ENCODE measurements around the gene LCN1. TPM values are rescaled to one million over a fixed set of nuclear protein-coding genes. Genes with fewer than 3 reads are reported as not detected.
"Not testable (repeated sequence)": the region's sequence is repeated elsewhere in the genome, so short reads cannot be mapped to it uniquely, and the experiment has no call there.

LCN1 gene
- total RNA-seq, 2 donors from 2014 or later, result not detected

DNA sequence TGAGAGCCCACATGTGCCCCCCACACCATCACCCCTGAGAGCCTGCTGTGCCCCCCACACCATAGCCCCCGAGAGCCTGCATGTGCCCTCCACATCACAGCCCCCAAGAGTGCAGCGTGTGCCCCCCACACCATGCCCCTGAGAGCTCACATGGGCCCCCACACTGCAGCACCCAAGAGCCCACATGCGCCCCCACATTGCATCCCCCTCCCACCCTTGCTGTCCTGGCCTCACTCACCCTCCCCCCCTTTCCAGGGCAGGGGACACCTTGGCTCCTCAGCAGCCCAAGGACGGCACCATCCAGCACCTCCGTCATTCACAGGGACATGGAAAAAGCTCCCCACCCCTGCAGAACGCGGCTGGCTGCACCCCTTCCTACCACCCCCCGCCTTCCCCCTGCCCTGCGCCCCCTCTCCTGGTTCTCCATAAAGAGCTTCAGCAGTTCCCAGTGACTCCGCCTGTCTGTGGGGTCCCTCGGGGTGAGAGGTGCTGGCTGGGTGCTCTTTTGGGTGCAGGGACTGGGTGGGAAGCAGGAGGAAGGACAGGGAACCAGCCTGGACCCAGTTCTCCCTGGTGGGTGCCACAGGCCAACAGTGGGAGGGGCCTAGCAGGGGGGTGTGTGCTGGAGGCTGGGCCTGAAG lies 5.0 kb downstream of the LCN1 start:
- no peaks in the 10 kb centered on the region for H3K4me1 ChIP-seq
- intact Hi-C loops (cut with DNase I), result no loop called here
- no peak overlapping the region for H3K9ac ChIP-seq (ENCODE audit: low read depth in 2 of 2, low read length in 2 of 2)
- DNase-seq, result no peak
- no peaks in the 10 kb centered on the region for H3K27me3 ChIP-seq
- H3K9me3 ChIP-seq, result no peaks in the 10 kb centered on the region
- TF ChIP-seq, protein P1, sequence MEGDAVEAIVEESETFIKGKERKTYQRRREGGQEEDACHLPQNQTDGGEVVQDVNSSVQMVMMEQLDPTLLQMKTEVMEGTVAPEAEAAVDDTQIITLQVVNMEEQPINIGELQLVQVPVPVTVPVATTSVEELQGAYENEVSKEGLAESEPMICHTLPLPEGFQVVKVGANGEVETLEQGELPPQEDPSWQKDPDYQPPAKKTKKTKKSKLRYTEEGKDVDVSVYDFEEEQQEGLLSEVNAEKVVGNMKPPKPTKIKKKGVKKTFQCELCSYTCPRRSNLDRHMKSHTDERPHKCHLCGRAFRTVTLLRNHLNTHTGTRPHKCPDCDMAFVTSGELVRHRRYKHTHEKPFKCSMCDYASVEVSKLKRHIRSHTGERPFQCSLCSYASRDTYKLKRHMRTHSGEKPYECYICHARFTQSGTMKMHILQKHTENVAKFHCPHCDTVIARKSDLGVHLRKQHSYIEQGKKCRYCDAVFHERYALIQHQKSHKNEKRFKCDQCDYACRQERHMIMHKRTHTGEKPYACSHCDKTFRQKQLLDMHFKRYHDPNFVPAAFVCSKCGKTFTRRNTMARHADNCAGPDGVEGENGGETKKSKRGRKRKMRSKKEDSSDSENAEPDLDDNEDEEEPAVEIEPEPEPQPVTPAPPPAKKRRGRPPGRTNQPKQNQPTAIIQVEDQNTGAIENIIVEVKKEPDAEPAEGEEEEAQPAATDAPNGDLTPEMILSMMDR (IDR thresholded peaks at IDR 0.05), result no peak
- H3K4me3 ChIP-seq, result no peak overlapping the region
- no peak overlapping the region for H3K27ac ChIP-seq
- H3K36me3 ChIP-seq, result no peaks in the 10 kb centered on the region

DNA sequence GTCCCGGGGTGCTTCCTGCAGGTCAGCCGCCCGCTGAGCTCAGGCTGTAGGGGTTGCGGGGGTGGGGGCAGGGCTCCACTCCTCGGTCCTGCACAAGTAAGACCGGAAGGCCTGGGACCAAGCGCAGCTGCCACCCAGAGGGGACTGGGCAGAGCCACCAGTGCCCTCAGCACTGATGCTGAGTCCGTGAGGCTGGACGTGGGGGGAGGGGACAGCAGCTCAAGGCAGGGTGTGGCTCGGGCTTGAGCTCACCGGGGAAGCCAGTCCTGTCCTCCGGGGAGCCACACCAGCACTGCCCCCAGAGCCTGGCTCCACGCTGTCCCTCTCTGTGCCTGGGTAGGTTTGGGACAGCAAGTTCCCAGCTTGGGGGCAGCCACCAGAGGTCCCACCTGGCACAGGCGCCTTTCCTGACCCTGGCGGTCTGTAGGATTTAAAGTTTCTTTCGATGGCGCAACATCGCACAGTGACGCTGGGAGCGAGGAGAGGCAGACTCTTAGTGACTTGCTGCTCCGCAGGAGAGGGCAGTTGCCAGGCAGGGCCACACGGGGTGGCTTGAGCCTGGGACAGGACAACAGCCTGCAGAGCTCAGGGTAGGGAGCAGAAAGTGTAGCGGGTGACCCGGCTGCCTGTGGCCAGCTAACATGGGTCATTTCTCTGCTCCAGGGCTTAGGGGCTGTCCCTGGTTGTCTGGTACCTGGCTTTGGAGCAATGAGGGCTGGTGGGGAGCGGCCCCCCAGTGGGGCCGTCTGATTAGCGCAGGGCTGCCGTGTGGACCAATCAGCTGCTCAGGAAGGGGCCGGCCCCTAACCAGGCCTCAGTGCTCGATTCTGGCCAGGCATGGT lies 5.7 kb downstream of the LCN1 start:
- Histone ChIP-seq H3K4me3 (no peak overlapping the region), H3K27me3 (no peaks in the 10 kb centered on the region), H3K4me1 (no peaks in the 10 kb centered on the region), H3K27ac (no peak overlapping the region), H3K36me3 (no peaks in the 10 kb centered on the region), H3K9me3 (no peaks in the 10 kb centered on the region), H3K9ac (ENCODE audit: low read depth in 2 of 2, low read length in 2 of 2) (no peak overlapping the region)
- TF ChIP-seq, protein P1 (IDR thresholded peaks at IDR 0.05), result no peak
- DNase-seq, result no peak
- intact Hi-C loops (cut with DNase I), result no loop called here

DNA sequence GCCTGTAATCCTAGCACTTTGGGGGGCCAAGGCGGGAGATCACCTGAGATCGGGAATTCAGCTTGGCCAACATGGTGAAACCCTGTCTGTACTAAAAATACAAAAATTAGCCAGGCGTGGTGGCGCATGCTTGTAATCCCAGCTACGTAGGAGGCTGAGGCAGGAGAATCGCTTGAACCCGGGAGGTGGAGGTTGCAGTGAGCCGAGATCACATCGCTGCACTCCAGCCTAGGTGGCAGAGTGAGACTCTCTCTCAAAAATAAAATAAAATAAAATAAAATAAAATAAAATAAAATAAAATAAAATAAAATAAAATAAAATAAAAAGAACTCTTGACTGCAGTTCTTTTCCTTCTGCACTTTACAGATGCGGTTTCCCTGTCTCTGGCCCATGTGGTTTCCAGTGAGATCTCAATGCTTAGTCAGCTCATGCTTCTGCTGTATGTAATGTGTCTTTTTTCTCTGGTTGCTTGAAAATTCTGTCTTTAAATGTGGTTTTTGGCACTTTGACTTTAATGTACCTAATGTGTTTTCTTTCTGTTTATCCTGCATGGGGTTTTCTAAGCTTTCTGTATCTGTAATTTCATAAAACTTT lies 7.7 kb downstream of the LCN1 start:
- H3K4me3 ChIP-seq; H3K9ac ChIP-seq (ENCODE audit: low read depth in 2 of 2, low read length in 2 of 2); DNase-seq; H3K4me1 ChIP-seq; H3K36me3 ChIP-seq; H3K27ac ChIP-seq; H3K27me3 ChIP-seq; H3K9me3 ChIP-seq; intact Hi-C loops (cut with DNase I): not testable (repeated sequence)

DNA sequence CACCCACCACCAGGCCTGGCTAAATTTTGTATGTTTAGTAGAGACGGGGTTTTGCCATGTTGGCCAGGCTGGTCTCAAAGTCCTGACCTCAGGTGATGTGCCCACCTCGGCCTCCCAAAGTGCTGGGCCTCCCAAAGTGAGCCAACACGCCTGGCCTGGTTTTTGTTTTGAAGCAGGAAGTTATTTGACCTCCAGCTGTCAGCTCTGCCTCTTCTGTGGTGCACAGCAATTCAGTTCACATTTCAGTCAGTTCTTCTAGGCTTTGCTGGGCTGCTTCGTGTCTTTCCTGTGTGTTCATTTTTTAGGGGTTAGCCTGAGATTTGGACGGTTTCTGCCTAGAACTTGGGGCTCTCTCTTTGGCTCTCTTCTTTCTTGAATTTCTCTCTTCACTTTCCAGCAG lies 8.9 kb downstream of the LCN1 start:
- DNase-seq, result no peak
- no peaks in the 10 kb centered on the region for H3K27me3 ChIP-seq
- no peaks in the 10 kb centered on the region for H3K9me3 ChIP-seq
- no peaks in the 10 kb centered on the region for H3K4me1 ChIP-seq
- H3K36me3 ChIP-seq, result no peaks in the 10 kb centered on the region
- TF ChIP-seq, protein P1 (IDR thresholded peaks at IDR 0.05), result no peak
- H3K27ac ChIP-seq, result no peak overlapping the region
- intact Hi-C loops (cut with DNase I), result no loop called here
- no peak overlapping the region for H3K9ac ChIP-seq (ENCODE audit: low read depth in 2 of 2, low read length in 2 of 2)
- H3K4me3 ChIP-seq, result no peak overlapping the region

DNA sequence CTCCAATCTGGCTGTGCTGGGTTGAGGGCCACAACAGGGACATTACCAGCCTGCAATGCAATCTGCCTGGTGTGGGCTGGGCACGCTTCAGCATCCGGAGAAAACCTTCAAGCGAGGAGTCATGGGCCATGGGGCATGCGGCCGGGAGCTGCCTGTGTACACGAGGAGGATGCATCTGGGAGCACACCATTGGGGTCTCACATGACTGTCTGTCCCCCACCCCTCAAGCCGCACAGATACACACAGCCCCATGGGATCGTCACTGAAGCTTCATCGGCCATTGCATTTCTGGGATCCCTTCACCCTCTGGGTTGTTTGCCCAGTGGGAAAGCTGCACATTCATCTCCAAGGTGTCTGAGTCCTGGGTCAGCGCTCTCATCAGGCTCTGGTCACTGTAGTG lies 9.9 kb downstream of the LCN1 start:
- Histone ChIP-seq H3K27ac (no peak overlapping the region), H3K9ac (ENCODE audit: low read depth in 2 of 2, low read length in 2 of 2) (no peak overlapping the region), H3K27me3 (no peaks in the 10 kb centered on the region), H3K9me3 (no peaks in the 10 kb centered on the region), H3K4me1 (no peaks in the 10 kb centered on the region), H3K36me3 (no peaks in the 10 kb centered on the region), H3K4me3 (no peak overlapping the region)
- DNase-seq, result no peak
- TF ChIP-seq, protein P1 (IDR thresholded peaks at IDR 0.05), result no peak
- intact Hi-C loops (cut with DNase I), result no loop called here
